ENCODE results near the gene LRRC49.
"Not testable (repeated sequence)": the region's sequence is repeated elsewhere in the genome, so short reads cannot be mapped to it uniquely, and the experiment has no call there.

The LRRC49 gene

GRCh38 chr15:70866982-70867641 is 25.5 kb upstream of the LRRC49 start:
- no peak for DNase-seq (ENCODE audit: low spot score)

- DNase-seq (ENCODE audit: low spot score) = no peak
These were observed 24.6 kb upstream of the LRRC49 start for GRCh38 chr15:70867911-70868467.

- no peak for DNase-seq (ENCODE audit: low spot score)
These were observed 23.3 kb upstream of the LRRC49 start for GRCh38 chr15:70869346-70869745.

GRCh38 chr15:70870051-70870450 is 22.6 kb upstream of the LRRC49 start:
- no peak for DNase-seq (ENCODE audit: low spot score)

DNA sequence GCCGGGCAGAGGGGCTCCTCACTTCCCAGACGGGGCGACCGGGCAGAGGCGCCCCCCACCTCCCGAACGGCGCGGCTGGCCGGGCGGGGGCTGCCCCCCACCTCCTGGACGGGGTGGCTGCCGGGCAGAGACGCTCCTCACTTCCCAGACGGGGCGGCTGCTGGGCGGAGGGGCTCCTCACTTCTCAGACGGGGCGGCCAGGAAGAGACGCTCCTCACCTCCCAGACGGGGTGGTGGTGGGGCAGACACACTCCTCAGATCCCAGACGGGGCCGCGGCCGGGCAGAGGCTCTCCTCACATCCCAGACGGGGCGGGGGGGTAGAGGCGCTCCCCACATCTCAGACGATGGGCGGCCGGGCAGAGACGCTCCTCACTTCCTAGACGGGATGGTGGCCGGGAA is 21.1 kb upstream of the LRRC49 start:
- not testable (repeated sequence) for DNase-seq (ENCODE audit: low spot score)

DNA sequence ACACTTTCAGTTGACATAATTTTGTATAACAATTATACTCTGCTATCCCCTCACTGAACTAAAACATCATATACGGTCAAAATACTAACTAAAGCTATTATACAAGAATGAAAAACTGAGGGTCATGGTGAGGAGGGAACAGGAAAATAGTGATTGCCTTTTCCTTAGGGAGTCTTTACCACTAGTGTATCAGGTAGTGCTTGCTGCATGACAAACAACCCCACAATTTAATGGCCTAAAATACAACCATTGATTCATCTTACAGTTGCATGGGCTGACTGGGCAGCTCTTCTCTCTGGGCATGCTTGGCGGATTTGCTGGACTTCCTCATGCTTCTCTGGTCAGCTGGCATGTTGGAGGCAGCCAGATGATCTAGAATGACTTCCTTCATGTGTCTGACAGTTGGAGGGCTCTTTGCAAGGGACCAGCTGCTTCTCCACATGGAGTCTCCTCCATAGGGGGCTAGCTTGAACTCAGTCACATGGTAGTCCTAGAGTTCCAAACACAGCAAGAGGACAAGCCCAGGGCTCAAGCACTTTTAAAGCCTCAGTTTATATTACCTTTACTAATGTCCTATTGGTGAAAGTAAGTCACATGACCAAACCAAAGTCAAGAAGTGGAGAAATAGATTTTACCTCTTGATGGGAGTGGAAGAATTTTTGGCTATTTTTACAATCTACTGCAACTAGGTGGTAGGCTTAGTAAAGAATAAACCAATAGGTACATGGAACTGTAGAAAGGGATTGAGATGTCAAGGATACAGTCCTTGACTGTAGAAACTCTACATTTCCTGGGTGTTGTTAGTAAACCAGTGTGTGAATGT is 19.2 kb upstream of the LRRC49 start:
- DNase-seq (ENCODE audit: low spot score) = no peak

GRCh38 chr15:70875001-70875782 is 17.4 kb upstream of the LRRC49 start:
- DNase-seq (ENCODE audit: low spot score) = no peak

DNA sequence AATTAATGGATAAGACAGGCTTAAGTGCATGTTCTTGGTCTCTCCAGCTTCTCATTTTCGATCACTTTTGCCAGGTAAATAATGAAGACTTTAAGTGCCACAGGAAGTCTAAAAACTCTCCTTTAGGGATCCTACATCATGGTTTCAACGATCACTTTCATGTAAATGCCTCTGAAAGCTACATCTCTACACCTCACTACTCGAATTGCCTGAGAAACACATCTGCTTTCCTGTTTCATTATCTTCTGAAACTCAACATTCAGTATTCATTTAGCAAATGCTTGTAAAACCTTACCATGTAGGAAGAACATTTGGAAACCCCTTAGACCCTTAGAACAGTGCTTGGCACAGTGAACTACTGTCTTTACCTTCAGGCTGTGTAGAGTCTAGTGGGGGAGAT is 16.6 kb upstream of the LRRC49 start:
- no peak for DNase-seq (ENCODE audit: low spot score)

DNA sequence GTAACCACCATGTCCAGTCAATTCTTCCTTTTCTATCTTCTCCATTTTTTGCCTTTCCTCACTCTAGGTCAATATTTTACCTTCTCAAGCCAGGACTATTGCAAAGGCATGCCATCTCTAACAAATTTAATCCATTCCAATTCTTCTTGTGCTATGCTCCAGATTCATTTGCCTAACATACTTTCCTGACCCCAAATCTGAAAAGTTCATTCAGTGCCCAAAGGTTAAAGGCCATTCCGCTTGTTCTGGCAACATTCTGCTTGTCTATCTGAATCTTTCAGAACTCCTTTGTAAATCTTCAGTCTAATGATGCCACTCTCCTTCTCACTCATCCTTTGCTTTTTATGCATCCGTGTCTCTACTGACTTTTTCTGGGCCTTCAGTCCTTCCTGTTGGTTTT is 15.9 kb upstream of the LRRC49 start:
- DNase-seq (ENCODE audit: low spot score) = no peak

DNA sequence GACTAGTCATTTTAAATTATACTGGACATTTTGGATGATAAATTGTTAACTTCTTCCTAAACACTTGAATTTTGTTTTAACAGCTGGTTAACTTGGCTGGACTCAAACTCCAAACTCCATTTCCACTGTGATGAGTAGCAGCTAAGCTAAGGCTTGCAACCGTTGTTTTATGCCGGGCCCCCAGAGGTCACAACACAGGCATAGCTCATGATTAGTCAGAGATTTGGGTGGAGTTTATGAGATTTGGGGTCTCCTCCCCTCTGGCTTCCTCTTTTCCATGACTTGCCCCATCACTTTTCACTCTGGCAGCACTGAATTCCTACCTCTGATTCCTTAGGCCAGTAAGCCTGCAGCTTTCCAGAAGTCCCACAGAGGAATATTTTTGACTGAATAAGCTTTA is 13.2 kb upstream of the LRRC49 start:
- DNase-seq (ENCODE audit: low spot score) = no peak

GRCh38 chr15:70880781-70881180 is 11.8 kb upstream of the LRRC49 start:
- DNase-seq (ENCODE audit: low spot score) = no peak

GRCh38 chr15:70882361-70882760 is 10.3 kb upstream of the LRRC49 start:
- no peak for DNase-seq (ENCODE audit: low spot score)

- no peak for DNase-seq (ENCODE audit: low spot score)
These were observed 410 bp downstream of the LRRC49 start for GRCh38 chr15:70892912-70893560.

GRCh38 chr15:70902107-70902506 is 9.5 kb downstream of the LRRC49 start:
- DNase-seq (ENCODE audit: low spot score) = no peak

DNA sequence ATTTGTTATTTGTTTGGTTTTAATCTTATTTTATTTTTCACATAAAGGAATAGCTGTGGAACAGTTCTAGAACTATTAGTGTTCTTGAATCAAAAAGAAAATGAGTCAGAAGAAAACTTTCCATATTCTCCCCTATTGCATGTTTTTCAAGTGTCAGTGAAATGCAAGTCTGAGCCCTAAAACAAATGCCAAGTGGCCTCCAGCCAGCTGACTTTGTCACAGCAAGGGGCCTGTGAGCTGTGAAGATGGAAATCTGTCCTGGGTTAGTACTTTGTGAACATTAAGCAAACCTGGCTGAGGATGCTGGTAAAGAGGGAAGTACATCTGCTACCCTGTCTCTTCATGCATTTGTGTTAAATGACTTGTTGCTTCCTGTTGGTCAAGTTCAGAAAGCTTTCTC is 14.2 kb downstream of the LRRC49 start:
- DNase-seq (ENCODE audit: low spot score) = no peak

- peak; percentile 7 for DNase-seq (ENCODE audit: low spot score)
These were observed 15.3 kb downstream of the LRRC49 start for GRCh38 chr15:70907784-70908471.

- DNase-seq (ENCODE audit: low spot score) = no peak
These were observed 18.3 kb downstream of the LRRC49 start for GRCh38 chr15:70910958-70911357.

GRCh38 chr15:70912187-70912586 is 19.6 kb downstream of the LRRC49 start:
- DNase-seq (ENCODE audit: low spot score) = no peak

DNA sequence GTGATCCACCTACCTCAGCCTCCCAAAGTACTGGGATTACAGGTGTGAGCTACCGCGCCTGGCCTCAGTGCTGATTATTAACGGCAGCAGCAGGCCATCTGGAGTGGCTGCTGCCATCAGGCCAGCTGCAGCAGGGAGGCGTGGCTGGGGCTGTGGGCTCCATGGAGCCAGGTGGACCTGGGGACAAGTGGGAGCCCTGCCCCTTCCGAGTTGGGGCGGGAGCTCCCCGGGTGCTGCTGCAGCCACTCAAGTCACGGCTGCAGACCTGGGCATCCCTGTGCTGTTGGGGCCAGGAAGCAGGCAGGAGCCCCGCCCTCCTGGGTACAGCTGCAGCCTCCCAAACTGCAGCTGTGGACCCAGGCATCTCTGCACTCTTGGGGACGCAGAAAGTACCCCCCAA is 23.9 kb downstream of the LRRC49 start:
- DNase-seq (ENCODE audit: low spot score) = no peak

- DNase-seq (ENCODE audit: low spot score) = no peak
These were observed 25.3 kb downstream of the LRRC49 start for GRCh38 chr15:70917955-70918354.

DNA sequence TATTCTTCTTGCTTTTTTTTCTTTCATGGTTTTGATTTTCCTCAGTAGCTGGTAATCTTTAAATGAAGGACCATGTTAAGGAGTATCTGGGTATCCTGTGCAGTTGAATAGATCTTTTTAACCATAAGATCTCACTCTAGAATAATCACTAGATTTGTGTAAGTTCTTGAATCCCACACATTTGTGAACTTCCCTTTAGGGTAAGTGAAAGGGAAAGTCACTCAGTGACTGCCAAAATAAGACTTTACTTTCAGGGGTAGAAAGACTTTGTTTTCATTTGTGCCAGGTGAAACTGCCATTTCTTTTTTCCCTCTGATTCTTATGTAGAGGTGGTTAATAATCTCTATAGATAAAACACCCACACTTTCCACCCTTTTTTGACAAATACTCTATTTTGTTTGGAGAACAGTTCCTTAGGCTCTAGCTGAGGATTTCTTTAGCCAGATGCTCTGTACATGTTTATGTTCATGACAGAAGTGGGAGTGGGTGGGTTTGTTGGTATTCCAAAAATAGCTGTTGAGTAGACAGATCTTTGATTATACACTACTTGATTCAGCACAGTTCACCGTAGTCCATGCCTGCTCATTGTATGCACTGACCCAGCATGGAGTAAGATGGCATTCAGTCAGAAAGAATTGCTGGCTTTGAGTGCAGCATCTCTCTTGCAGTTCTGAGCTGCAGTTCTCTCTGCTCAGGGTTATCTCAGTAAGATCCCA is 28.5 kb downstream of the LRRC49 start:
- no peak for DNase-seq (ENCODE audit: low spot score)

All from NAMALWA (cell line).